Limb (tissue), 2 donors: ENCODE data around the gene CDC37.
A peak's percentile ranks its signal among the peaks of the same experiment; 100 is the strongest.
"Not testable (repeated sequence)": the region's sequence is repeated elsewhere in the genome, so short reads cannot be mapped to it uniquely, and the experiment has no call there.

Source experiments
- DNase-seq, 2 donors: peaks; one replicate each; pipeline ENCODE4 v3.0.0-alpha.2; 2016; ENCODE audit errors: extremely low spot score in 2 of 2

Gene CDC37

GRCh38 chr19:10419646-10420443 is 16.5 kb upstream of the CDC37 start:
- peak in 1 of 2 donors; percentile 80 for DNase-seq

GRCh38 chr19:10419200-10419645 is 15.9 kb upstream of the CDC37 start:
- no peak for DNase-seq

GRCh38 chr19:10418485-10419199 is 15.3 kb upstream of the CDC37 start:
- DNase-seq: no peak

- no peak for DNase-seq
Measured at GRCh38 chr19:10418235-10418484, 14.8 kb upstream of the CDC37 start.

DNA sequence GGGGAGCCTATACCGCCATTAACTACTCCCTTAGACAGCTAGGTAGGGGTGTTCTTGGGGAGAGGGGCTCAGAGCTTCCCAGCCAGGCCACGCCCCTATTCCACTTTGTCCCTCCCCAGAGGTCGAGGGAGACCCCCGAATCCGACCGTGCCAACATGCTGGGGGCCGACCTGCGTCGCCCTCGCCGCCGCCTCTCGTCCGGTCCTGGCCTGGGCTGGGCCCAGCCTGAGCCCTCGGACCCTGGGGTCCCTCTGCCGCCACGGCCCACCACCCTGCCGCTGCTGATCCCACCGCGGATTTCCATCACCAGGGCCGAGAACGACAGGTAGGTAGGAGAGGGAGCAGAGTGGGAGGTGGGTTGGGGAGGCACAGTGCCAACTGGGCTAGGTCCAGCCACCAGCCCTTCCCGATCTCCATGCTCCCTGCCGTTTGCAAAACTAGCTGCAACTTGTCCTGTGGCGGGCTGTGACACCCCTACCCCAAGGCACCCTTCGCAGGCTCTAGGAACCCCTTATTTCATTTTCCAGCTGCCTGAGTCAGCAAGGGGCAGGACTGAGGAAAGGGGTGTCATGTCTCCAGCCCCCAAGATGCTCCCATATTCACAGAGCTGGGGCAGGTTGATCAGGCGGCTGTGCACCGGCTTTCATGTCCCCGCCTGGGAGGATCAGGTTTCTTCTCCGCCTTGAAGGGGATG is 14.3 kb upstream of the CDC37 start:
- no peak for DNase-seq

DNA sequence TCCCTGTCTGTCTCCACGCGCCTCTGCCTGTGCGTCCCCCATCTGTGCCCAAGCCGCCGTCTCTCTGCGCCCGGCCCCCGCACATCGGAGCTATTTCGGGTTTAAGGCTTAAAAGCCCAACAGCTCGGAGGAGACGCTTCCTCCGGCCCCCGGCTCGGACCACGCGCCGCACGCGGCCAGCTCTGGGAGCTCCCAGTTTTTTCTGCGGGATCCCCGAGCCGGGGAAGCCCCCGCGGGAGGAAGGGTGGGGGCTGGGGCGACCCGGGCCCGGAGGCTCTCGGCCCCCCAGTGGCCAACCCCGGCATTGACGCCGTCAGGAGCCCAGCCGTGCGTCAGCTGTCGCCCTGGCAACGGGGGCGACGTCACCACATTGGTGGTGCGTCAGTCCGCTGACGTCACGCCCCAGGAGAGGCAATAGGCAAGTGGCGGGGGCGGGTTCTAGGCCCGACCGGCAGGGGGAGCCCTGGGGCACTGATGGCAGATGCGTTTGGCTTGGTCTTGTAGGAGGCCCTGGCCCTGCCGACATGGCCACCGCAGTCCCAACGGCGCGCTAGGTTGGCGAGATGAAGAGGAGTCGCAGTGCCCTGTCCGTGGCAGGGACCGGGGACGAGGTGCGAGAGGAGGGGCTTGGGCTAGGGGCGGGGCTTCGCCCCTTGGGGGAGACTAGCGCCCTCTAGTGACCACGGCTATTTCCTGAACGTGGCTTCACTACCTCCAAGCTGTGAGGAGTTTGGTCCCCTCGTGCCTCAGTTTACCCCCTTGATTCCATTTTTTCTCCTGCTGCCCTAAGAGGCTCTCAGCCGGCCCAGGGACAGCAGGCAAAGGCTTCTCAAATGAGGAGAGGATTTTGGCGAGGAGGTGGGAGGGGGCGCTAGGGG is 13.3 kb upstream of the CDC37 start:
- DNase-seq: peak; percentile 70 to 90

- no peak for DNase-seq
Measured at GRCh38 chr19:10416083-10416379, 12.7 kb upstream of the CDC37 start.

DNA sequence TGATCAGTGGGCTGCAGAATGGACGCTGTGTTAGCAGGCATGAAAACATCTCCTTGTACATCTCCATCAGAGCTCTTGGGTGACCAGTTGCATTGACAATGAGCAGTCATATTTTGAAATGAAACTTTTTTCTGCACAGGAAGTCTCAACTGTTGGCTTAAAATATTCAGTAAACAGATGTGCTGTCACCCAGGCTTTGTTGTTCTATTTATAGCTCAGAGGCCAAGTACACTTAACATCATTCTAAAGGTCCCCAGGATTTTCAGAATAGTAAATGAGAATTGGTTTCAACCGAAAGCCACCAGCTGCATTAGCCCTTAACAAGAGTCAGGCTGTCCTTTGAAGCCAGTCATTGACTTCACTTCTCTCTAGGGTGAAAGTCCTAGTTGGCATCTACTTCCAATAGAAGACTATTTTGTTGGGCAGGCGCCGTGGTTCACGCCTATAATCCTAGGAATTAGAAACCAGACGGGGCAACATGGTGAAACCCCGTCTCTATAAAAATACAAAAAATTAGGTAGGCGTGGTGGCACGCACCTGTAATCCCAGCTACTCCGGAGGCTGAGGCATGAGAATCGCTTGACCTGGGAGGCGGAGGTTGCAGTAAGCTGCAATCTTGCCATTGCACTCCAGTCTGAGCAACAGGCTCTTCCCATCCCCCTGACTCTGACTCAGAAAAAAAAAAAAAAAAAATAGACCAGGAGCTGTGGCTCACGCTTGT is 9.1 kb upstream of the CDC37 start:
- no peak for DNase-seq

DNA sequence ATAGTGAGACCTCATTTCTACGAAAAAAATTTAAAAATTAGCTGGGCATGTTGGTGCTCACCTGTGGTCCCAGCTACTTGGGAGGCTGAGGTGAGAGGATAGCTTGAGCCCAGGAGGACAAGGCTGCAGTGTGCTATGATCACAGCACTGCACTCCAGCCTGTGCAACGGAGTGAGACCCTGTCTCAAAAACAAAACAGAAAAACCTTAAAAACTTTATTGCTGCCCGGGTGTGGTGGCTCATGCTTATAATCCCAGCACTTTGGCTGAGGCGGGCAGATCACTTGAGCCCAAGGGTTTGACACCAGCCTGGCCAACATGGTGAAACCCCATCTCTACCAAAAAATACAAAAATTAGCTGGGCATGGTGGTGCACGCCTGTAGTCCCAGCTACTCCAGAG is 7.9 kb upstream of the CDC37 start:
- not testable (repeated sequence) for DNase-seq

DNA sequence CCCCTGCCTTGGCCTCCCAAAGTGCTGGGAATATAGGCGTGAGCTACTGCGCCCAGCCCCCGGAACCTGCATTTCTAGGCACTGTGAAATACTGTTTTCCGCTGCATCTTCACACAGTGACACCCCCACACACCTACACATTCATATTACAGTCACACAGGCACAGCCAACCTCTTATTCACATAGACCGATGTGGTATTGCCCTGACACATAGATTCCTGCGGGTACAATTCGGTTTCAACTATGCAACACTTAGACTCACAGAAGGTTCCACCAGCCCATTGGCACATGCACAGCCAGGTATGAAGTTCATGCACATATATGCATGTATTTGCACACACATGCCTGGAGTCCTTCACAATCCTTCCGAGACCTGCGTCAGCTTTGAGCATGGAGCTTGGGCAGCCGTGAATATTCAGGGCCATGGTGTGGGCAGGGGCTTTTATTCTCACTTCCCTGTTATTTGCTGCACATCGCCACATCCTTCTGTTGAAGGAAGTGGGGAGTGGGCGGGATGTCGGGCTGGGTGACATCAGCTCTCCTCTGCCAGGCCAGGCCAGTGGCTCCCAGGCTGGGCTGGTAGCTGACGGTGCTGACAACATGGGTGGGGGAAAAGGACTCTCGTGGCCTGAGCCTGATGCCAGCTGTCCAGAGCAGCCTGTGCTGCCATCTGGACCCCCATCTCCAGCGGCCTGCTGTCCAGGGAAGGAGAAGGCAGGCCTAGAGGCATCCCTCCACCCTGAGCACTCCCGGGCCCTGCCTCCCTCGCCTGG is 5.4 kb upstream of the CDC37 start:
- DNase-seq: no peak

DNA sequence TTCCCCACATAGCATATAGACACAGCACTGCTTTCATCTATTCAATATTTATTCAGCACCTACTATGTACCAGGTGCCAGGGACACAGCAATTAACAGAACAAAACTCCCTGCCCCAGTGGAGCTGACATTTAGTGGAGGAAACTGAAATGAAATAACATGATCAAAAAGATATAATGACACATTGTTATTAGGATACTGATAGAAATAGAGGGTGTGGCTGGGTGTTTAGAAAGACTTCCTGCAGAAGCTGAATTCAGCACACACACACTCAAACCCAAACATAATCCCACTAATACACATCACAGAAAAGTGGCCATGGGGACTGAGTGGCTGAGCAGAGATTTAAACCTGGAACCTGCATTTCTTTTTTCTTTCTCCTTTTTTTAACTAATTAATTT is 3.8 kb upstream of the CDC37 start:
- DNase-seq: no peak

GRCh38 chr19:10406191-10406590 is 2.8 kb upstream of the CDC37 start:
- DNase-seq: no peak

DNA sequence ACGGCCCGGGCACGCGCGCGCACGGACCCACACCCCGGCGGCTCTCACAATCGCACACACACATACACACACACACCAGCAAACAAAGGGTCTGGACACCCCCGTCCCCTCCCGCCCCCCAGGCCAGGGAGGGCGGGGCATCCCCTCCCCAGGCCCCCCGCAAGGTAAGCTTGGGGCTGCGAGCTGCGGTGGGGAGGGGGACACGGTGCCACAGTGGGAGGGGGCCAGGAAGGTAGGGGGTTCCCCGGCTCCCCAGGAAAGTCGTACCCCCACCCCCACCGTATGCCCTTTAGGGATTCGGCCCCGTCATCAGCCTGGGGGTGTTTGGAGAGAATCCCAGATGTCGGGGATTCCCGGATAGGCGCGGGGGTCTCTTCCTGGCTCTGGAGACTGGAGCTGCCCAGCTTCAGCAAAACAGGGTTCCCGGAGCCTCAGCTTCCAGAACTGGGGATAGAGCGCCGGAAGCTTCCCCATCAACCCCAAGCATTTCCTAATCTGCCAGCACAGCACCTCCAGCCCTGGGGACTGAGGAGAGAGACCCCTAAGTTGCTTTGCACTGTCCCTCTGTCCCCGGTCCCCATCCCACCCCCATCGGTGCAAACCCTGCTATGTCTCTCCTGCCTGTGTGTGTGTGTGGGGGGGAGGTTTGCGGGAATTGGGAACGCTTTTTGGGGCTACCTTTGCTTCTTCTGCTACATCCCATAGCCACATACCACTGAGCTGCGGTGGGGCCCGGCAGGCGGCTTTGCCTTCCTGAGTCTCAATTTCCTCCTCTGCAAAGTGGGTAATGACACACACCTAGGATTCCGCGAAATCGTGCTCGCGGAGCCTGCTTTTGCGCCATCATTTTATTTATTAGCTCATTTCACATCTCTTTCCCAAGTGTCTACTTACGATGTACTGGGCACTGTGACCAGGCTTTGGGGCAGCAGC is 1.8 kb upstream of the CDC37 start:
- no peak for DNase-seq

DNA sequence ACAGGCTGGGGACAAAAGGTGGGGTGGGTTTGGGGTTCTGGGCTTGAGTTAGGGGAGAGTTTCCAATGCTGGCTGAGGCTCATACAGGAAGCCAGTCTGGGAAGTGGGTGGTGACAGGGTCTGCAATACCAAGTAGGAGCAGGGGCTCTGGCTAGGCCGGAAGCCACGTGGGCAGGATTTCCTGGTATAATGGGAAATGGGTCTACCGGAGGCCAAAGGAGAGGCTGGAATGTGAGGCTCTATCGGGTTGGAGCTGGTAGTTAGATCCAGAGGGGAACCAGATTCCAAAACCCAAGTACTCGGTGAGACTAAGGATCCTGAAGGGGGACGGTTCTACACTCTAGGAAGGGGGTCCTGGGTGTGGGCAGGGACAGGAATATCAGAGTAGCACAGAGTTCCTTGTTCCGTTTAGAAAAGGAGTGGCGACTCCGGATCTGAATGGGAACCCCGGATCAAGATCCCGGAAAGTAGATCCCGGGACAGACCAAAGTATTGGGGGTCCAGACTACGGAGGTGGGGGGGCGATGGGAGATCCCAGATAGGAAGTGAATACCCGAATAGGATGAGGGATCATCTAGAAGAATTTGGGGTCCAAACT is 802 bp downstream of the CDC37 start:
- no peak for DNase-seq

- no peak for DNase-seq
Measured at GRCh38 chr19:10399878-10400277, 3.5 kb downstream of the CDC37 start.

- not testable (repeated sequence) for DNase-seq
Measured at GRCh38 chr19:10399340-10399739, 4.0 kb downstream of the CDC37 start.

DNA sequence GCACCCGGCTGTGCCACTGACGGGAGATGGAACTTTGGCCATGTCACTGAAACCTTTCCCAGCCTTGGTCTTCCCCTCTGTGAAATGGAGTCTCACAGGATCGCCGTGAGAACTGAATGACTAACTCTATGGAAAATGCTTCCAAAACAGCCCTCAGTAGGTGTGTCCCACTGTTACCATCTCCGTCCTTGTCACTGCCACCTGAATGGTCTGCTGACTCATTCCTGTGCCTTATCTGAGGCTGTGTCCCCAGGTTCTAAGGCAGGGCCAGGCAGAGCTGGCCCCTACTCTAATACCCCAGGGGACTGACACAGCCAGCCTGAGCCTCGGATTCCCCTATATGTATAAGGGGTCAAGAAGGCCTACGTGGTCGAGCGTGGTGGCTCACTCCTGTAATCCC is 4.5 kb downstream of the CDC37 start:
- DNase-seq: no peak

GRCh38 chr19:10395917-10396316 is 7.4 kb downstream of the CDC37 start:
- no peak for DNase-seq

GRCh38 chr19:10395436-10395835 is 7.9 kb downstream of the CDC37 start:
- no peak for DNase-seq
